OCI-LY7 (cell line): Measurements from ENCODE around the gene MRPL18.

ENCODE experiments used
- CTCF ChIP-seq: fragments of 200-600 bp; sonication (generic); conservative IDR thresholded peaks from 2 replicates; pipeline ENCODE4 v1.5.1; 2014; ENCODE audit warnings: mild to moderate bottlenecking, antibody characterized with exemption, low read length, moderate library complexity, mixed read lengths
- EZH2phosphoT487 ChIP-seq: fragments of 200-600 bp; sonication (generic); IDR thresholded peaks from 2 replicates; pipeline ENCODE4 v1.6.1; 2018; ENCODE audit warnings: low read depth, borderline replicate concordance, mild to moderate bottlenecking, mixed run types, antibody characterized with exemption, low read length, moderate library complexity, mixed read lengths

- no peak for TF ChIP-seq CTCF
- no peak for TF ChIP-seq EZH2phosphoT487
Measured at GRCh38 chr6:159826968-159827647, 36.8 kb downstream of the MRPL18 start.
